Aorta (tissue), 5 donors: ENCODE data around the gene GPRIN3. TPM values are rescaled to one million over a fixed set of nuclear protein-coding genes. Genes with fewer than 3 reads are reported as not detected.
A peak's percentile ranks its signal among the peaks of the same experiment; 100 is the strongest.

Source experiments
- ATAC-seq: fragments of 200-7000 bp; cut with Tn5 transposase; one replicate; pipeline ENCODE4 v1.9.1; 2022; ENCODE audit warnings: moderate library complexity; ENCODE audit not compliant: low FRiP score
- DNase-seq, 2 donors: peaks; one replicate each; pipeline ENCODE4 v3.0.0-alpha.2; 2020
- H3K27ac ChIP-seq, 2 donors: one replicate each; pipeline ENCODE4 v1.5.1; 2013; ENCODE audit warnings: low read length in 2 of 2, mild to moderate bottlenecking in 2 of 2, moderate library complexity in 2 of 2, control low read depth in 1 of 2, inconsistent platforms in 1 of 2, low read depth in 1 of 2
- H3K27me3 ChIP-seq, 2 donors: one replicate each; pipeline ENCODE4 v1.6.1; 2013; ENCODE audit warnings: control low read depth in 1 of 2, low read length in 1 of 2, mild to moderate bottlenecking in 1 of 2, moderate library complexity in 1 of 2; ENCODE audit not compliant: insufficient read depth in 2 of 2, control insufficient read depth in 1 of 2
- H3K36me3 ChIP-seq, 2 donors: one replicate each; pipeline ENCODE4 v1.6.1; 2013; ENCODE audit warnings: control low read depth in 1 of 2, low read length in 1 of 2, mild to moderate bottlenecking in 1 of 2; ENCODE audit not compliant: insufficient read depth in 2 of 2, control insufficient read depth in 1 of 2
- H3K4me1 ChIP-seq, 2 donors: one replicate each; pipeline ENCODE4 v1.6.1; 2013; ENCODE audit warnings: low read length in 2 of 2, control low read depth in 1 of 2, mild to moderate bottlenecking in 1 of 2, moderate library complexity in 1 of 2; ENCODE audit not compliant: insufficient read depth in 2 of 2, control insufficient read depth in 1 of 2
- H3K4me3 ChIP-seq, 2 donors: one replicate each; pipeline ENCODE4 v1.5.1; 2013; ENCODE audit warnings: low read length in 2 of 2, control low read depth in 1 of 2, mild to moderate bottlenecking in 1 of 2
- H3K9me3 ChIP-seq: one replicate; pipeline ENCODE4 v1.6.1; 2013; ENCODE audit warnings: mild to moderate bottlenecking, low read length; ENCODE audit not compliant: control insufficient read depth
- WGBS, 2 donors: extraction: QIAGEN DNeasy Blood & Tissue Kit; methylation state at CpG; one replicate each; pipeline ENCODE4 v1.1.7; 2013; 5-methylcytosine and 5-hydroxymethylcytosine counted together
- intact Hi-C, 2 donors: fragments of 100-400 bp; cut with DNase I; formaldehyde crosslinking; loops; one replicate each; pipeline versions ENCODE4 v1.14.2 to v1.15.0; 2022
- polyA plus RNA-seq, 2 donors: library from polyadenylated mRNA; stranded (reverse); fragments of 200-250 nt; gene quantifications; one replicate each; pipeline ENCODE4 v1.2.3, GENCODE V29; 2013
- total RNA-seq, 2 donors: library from RNA; stranded (reverse); fragmentation: NEBNext Ultra II Directional; extraction: Animal tissue kit (Norgen Biotek cat#: 25700); gene quantifications; one replicate each; pipeline ENCODE4 v1.2.1, GENCODE V29; 2021
- donor health status: healthy with polysubstance abuse.
- donor health status: Bipolar disorder and iron deficiency.
- donor health status: DM: no; HTN: no; CAD: no.
- donor health status: DM: no; HTN: no; CAD: no.
- donor health status: DM: yes; HTN: yes; CAD: no.

GPRIN3 gene
- total and polyA plus RNA-seq, 4 donors = 0.08 to 9.8 (median 3.9) TPM

DNA sequence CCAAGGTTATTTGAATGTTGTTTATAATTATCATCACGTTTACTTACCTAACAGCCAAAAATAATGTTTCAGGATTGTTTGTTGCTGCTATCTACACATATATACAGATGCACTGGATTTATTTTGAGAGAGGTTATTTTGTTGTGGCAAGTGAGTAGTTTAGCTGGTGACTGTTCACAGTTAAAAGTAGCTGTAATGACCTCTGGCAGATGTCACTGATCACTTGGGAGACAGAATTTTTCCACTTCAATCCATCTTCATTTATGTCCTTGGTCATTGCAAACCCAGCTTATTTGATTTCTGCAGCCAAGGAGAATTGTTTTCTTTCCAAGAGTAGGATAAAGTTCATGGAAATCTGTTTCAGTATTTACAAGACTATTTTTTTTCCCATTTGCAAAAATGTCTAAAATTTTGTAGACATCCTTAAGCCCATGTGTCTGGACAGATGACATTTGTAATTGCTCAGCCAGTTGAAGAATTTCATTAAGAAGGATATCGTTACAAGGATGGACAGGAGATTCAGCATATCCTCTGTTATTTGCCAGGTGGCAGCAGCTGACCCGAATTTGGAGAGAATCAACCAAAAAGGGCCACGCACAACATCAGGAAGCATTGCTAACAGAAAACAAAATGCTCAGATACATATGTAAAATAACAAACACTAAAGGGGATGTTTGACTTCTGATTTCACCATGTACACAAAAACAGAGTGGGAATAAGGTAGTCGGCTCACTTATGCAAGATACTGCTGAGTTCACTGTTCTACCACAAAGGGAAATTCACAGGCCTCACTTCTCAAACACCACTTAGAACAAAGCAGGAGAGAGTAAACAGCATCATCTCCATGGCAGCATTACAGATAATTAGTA is 64.5 kb downstream of the GPRIN3 start:
- no peaks in the 10 kb centered on the region for H3K9me3 ChIP-seq
- no peaks in the 10 kb centered on the region for H3K36me3 ChIP-seq
- no peak for DNase-seq
- no peak overlapping the region for H3K4me3 ChIP-seq
- ATAC-seq = no peak
- no peaks in the 10 kb centered on the region for H3K4me1 ChIP-seq
- no peak overlapping the region for H3K27ac ChIP-seq
- 66 to 70% methylated on average over 5 of the region's 5 CpGs for whole genome bisulfite sequencing, 2 donors
- no peaks in the 10 kb centered on the region for H3K27me3 ChIP-seq
- intact Hi-C loops = no loop called here

DNA sequence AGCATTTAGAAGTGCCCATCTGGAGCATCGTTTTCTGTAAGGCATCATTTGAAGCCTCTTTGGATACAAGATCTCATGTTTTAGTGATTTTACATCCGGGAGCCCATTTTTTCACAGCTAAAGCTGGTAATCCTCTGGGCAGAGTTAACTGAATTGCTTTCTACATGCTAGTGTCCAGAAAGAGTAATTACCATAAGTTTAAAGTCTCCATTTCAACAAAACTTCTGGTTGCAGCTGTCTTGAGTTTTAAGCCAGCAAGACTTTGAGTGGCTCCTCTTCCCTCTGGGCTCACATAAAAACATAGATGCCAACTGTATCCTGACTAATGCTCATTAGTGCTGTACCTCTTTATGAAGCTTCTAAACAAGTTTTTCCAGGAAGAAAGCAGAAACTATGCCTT is 65.4 kb downstream of the GPRIN3 start:
- DNase-seq = no peak
- no peaks in the 10 kb centered on the region for H3K36me3 ChIP-seq
- no peaks in the 10 kb centered on the region for H3K27me3 ChIP-seq
- no peak for ATAC-seq
- no peaks in the 10 kb centered on the region for H3K4me1 ChIP-seq
- whole genome bisulfite sequencing, 2 donors = 84 to 88% methylated on average over 2 of the region's 2 CpGs
- intact Hi-C loops = no loop called here
- H3K27ac ChIP-seq = no peak overlapping the region
- H3K9me3 ChIP-seq = no peaks in the 10 kb centered on the region
- no peak overlapping the region for H3K4me3 ChIP-seq

- Histone ChIP-seq H3K4me3 (no peak overlapping the region), H3K9me3 (no peaks in the 10 kb centered on the region), H3K27me3 (no peaks in the 10 kb centered on the region), H3K36me3 (no peaks in the 10 kb centered on the region), H3K27ac (no peak overlapping the region), H3K4me1 (no peaks in the 10 kb centered on the region)
- ATAC-seq (no peak), DNase-seq (no peak)
- 94 to 96% methylated on average over 3 of the region's 3 CpGs for WGBS, 2 donors
- intact Hi-C loops = no loop called here
These were observed 77.3 kb downstream of the GPRIN3 start for GRCh38 chr4:89230271-89230670.

DNA sequence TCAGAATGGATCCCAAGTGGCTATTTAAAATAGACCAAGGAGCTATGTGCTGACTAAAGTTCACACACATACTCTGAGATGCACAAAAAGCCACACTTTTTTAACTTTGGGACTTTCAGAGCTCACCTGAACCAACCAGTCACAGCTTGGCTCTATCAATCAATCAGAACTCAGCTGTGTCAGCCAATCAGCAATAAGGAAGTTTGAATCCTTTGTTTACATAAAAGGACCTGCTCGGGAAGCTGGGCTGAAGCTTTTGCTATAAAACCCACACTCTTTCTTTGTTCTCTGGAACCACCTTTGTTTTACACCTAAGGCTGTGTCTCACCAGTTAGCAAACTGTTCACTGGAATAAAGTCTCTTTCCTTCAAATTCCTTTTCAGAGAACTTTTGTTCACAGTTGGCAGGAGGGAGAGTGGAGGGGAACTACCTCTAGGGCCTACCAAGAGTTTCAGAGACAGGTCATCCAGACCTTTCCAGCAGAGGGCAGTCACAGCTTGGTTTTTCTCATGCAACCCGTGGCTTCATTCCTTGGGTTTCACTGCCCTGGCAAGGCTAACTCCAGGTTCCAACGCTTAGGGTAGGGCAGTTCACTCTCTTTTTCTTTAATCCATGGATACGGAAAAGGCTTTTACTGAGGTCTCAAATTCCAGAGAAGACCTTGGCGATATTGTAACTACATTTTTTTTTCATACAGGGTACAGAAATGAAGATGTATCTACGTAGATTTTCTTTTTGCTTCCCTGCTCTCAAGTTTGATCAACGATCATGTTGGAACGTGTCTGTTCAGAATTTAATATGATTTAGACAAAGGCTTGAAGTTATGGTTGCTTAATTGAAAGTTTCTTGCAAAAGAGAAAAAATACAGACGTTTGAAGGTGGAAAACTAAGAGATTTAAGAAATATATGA is 80.7 kb downstream of the GPRIN3 start:
- WGBS, 2 donors = 27 to 29% methylated on average over 9 of the region's 9 CpGs
- intact Hi-C loops = loop anchor here (5.0 kb wide), 2 partner anchors 205 to 675 kb away; no protein-coding TSS in a partner anchor

DNA sequence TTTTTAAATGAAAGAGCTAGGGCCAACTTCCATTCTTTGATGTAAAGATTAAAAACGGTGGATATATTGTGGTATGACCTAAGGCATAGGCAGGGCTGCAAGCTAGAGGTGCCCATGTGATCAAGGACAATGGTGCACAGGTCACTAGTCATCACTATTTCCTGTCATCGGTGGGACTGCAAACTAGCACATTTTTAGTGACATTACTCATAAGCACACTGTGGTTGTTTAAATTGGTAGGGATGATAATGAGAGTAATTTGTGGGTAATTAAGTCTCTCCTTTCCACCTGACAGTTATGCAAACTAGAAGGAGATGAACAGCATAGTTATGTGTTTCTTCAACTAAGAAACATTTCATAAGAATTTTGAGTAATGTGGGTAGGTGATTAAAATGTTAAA is 85.4 kb downstream of the GPRIN3 start:
- Histone ChIP-seq H3K27ac (no peak overlapping the region), H3K4me3 (no peak overlapping the region), H3K9me3 (peaks cover 2% of the 10 kb centered on the region), H3K36me3 (no peaks in the 10 kb centered on the region), H3K27me3 (no peaks in the 10 kb centered on the region), H3K4me1 (no peaks in the 10 kb centered on the region)
- no peak for ATAC-seq
- no peak for DNase-seq
- 45 to 55% methylated on average over 2 of the region's 2 CpGs for WGBS, 2 donors
- intact Hi-C loops = no loop called here

More for the DNA sequence above, 80.7 kb downstream of the GPRIN3 start:
- Histone ChIP-seq H3K4me3 (no peak overlapping the region), H3K36me3 (no peaks in the 10 kb centered on the region), H3K9me3 (no peaks in the 10 kb centered on the region), H3K27ac (no peak overlapping the region), H3K4me1 (no peaks in the 10 kb centered on the region), H3K27me3 (no peaks in the 10 kb centered on the region)
- ATAC-seq (peak; percentile 82), DNase-seq (peak; percentile 78 to 84)

GRCh38 chr4:89221167-89221867 is 86.3 kb downstream of the GPRIN3 start:
- ATAC-seq = no peak
- no peak overlapping the region for H3K4me3 ChIP-seq
- no peak overlapping the region for H3K27ac ChIP-seq
- H3K4me1 ChIP-seq = no peaks in the 10 kb centered on the region
- DNase-seq = no peak
- H3K9me3 ChIP-seq = peaks cover 2% of the 10 kb centered on the region
- intact Hi-C loops = no loop called here
- WGBS, 2 donors = 59 to 63% methylated on average over 2 of the region's 2 CpGs
- H3K27me3 ChIP-seq = no peaks in the 10 kb centered on the region
- H3K36me3 ChIP-seq = no peaks in the 10 kb centered on the region

DNA sequence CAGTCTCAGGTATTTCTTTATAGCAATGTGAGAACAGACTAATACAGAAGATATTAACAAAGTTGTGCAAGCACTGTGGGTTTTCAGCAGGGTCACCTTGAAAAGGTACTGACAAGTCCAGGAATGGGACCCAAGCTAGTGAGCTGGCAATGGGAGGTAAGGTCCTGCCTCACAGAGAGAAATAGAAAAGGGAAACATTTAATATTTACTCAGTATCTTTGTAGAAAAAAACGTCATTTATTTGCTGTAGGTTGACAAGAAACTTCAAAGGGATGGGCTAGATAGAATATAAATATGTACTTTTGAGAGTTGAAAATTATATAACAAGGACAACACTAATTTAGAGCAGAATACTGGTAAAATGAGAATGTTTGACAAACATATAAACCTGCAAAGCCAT is 89.0 kb downstream of the GPRIN3 start:
- Histone ChIP-seq H3K4me1 (no peaks in the 10 kb centered on the region), H3K9me3 (peaks cover 2% of the 10 kb centered on the region), H3K4me3 (no peak overlapping the region), H3K27ac (no peak overlapping the region), H3K36me3 (no peaks in the 10 kb centered on the region), H3K27me3 (no peaks in the 10 kb centered on the region)
- intact Hi-C loops = no loop called here
- DNase-seq (no peak), ATAC-seq (no peak)
- 63 to 67% methylated on average over 1 of the region's 1 CpG for WGBS, 2 donors

- H3K4me3 ChIP-seq = no peak overlapping the region
- intact Hi-C loops = no loop called here
- no peak for ATAC-seq
- 82 to 92% methylated on average over 1 of the region's 1 CpG for WGBS, 2 donors
- H3K27ac ChIP-seq = no peak overlapping the region
- no peaks in the 10 kb centered on the region for H3K36me3 ChIP-seq
- H3K9me3 ChIP-seq = peaks cover 2% of the 10 kb centered on the region
- no peaks in the 10 kb centered on the region for H3K27me3 ChIP-seq
- no peaks in the 10 kb centered on the region for H3K4me1 ChIP-seq
- no peak for DNase-seq
These were observed 90.0 kb downstream of the GPRIN3 start for GRCh38 chr4:89217604-89218003.
